Measurements from ENCODE around the gene ATP2A2. TPM values are rescaled to one million over a fixed set of nuclear protein-coding genes. Genes with fewer than 3 reads are reported as not detected.

Gene ATP2A2
- total RNA-seq, 1 donor from 2014 or later, result 99.5 TPM

- Histone ChIP-seq H3K36me3 (peaks cover 8% of the 10 kb centered on the region), H4K20me1 (ENCODE audit: low read depth) (peaks cover 28% of the 10 kb centered on the region), H3F3A (ENCODE audit: low read depth) (no peaks in the 10 kb centered on the region), H2AFZ (replicated peaks) (no peak overlapping the region), H3K27ac (no peak overlapping the region), H3K4me2 (no peak overlapping the region), H3K9ac (no peak overlapping the region), H3K9me3 (ENCODE audit: low read depth) (no peaks in the 10 kb centered on the region), H3K4me1 (no peaks in the 10 kb centered on the region), H3K4me3 (no peak overlapping the region), H3K79me2 (ENCODE audit: low read depth) (peaks cover 100% of the 10 kb centered on the region), H3K27me3 (no peaks in the 10 kb centered on the region)
- no peaks in the 10 kb centered on the region for H3K9me3 Mint-ChIP-seq
- DNase-seq (ENCODE audit: low spot score), result no peak
- no peak overlapping the region for H3K27ac Mint-ChIP-seq
- H3K36me3 Mint-ChIP-seq, result peaks cover 43% of the 10 kb centered on the region
- no peaks in the 10 kb centered on the region for H3K4me1 Mint-ChIP-seq
- H3K4me3 Mint-ChIP-seq, result no peak overlapping the region
- H3K27me3 Mint-ChIP-seq (ENCODE audit: insufficient read depth, low read depth), result peaks cover 2% of the 10 kb centered on the region
- no peak for TF ChIP-seq EZH2phosphoT487 (IDR thresholded peaks at IDR 0.05)
- no peak for TF ChIP-seq EZH2 (IDR thresholded peaks at IDR 0.05)
Observed at GRCh38 chr12:110311903-110312302, 30.9 kb downstream of the ATP2A2 start.

- Histone ChIP-seq H3K9ac (no peak overlapping the region), H2AFZ (replicated peaks) (no peak overlapping the region), H3K4me1 (no peaks in the 10 kb centered on the region), H3K4me3 (no peak overlapping the region), H3K79me2 (ENCODE audit: low read depth) (peaks cover 100% of the 10 kb centered on the region), H3K27me3 (no peaks in the 10 kb centered on the region), H3K4me2 (no peak overlapping the region), H3K36me3 (peaks cover 7% of the 10 kb centered on the region), H4K20me1 (ENCODE audit: low read depth) (peaks cover 27% of the 10 kb centered on the region), H3K27ac (no peak overlapping the region), H3F3A (ENCODE audit: low read depth) (peaks cover 3% of the 10 kb centered on the region), H3K9me3 (ENCODE audit: low read depth) (no peaks in the 10 kb centered on the region)
- Mint-ChIP-seq H3K9me3 (no peaks in the 10 kb centered on the region), H3K4me3 (no peak overlapping the region), H3K36me3 (peaks cover 40% of the 10 kb centered on the region), H3K27ac (no peak overlapping the region), H3K4me1 (no peaks in the 10 kb centered on the region), H3K27me3 (ENCODE audit: insufficient read depth, low read depth) (peaks cover 2% of the 10 kb centered on the region)
- TF ChIP-seq CTCF (IDR thresholded peaks at IDR 0.05) (no peak), EZH2phosphoT487 (IDR thresholded peaks at IDR 0.05) (no peak), EZH2 (IDR thresholded peaks at IDR 0.05) (no peak)
- no peak for DNase-seq (ENCODE audit: low spot score)
Observed at GRCh38 chr12:110312581-110313360, 31.7 kb downstream of the ATP2A2 start.

- no peak overlapping the region for H2AFZ ChIP-seq (replicated peaks)
Observed at GRCh38 chr12:110314308-110314707, 33.3 kb downstream of the ATP2A2 start.

More at GRCh38 chr12:110314308-110314707, 33.3 kb downstream of the ATP2A2 start:
- no peaks in the 10 kb centered on the region for H3K9me3 Mint-ChIP-seq
- no peak for TF ChIP-seq CTCF (IDR thresholded peaks at IDR 0.05)
- no peak overlapping the region for H3K4me3 Mint-ChIP-seq
- peaks cover 3% of the 10 kb centered on the region for H3K36me3 ChIP-seq
- H3K27ac Mint-ChIP-seq, result no peak overlapping the region
- H3K4me1 ChIP-seq, result no peaks in the 10 kb centered on the region
- H3K27me3 Mint-ChIP-seq (ENCODE audit: insufficient read depth, low read depth), result peaks cover 2% of the 10 kb centered on the region
- H3K36me3 Mint-ChIP-seq, result peaks cover 39% of the 10 kb centered on the region
- no peak for DNase-seq (ENCODE audit: low spot score)
- no peak overlapping the region for H3K4me2 ChIP-seq
- no peaks in the 10 kb centered on the region for H3K4me1 Mint-ChIP-seq
- no peaks in the 10 kb centered on the region for H3K9me3 ChIP-seq (ENCODE audit: low read depth)
- peaks cover 100% of the 10 kb centered on the region for H3K79me2 ChIP-seq (ENCODE audit: low read depth)
- H4K20me1 ChIP-seq (ENCODE audit: low read depth), result peaks cover 21% of the 10 kb centered on the region
- H3K9ac ChIP-seq, result no peak overlapping the region
- H3K27ac ChIP-seq, result no peak overlapping the region
- H3K27me3 ChIP-seq, result no peaks in the 10 kb centered on the region
- H3F3A ChIP-seq (ENCODE audit: low read depth), result peaks cover 9% of the 10 kb centered on the region
- H3K4me3 ChIP-seq, result no peak overlapping the region

Data from neural progenitor cell (in vitro differentiated cells).